KMS-11 (cell line): ENCODE results near the gene RPA3.

ENCODE experiments used
- H2AFZ ChIP-seq: fragments of 200-600 bp; sonication (generic); 2 replicates; pipeline ENCODE4 v1.6.1; 2016; ENCODE audit warnings: antibody characterized with exemption, mixed run types, low read depth
- H3K27ac ChIP-seq: fragments of 200-600 bp; sonication (generic); 2 replicates; pipeline ENCODE4 v1.6.1; 2016; ENCODE audit warnings: mild to moderate bottlenecking, mixed run types
- H3K27me3 ChIP-seq: fragments of 200-600 bp; sonication (generic); 2 replicates; pipeline ENCODE4 v1.6.1; 2017; ENCODE audit warnings: mild to moderate bottlenecking, low read depth, mixed run types, moderate library complexity; ENCODE audit not compliant: insufficient read depth
- H3K36me3 ChIP-seq: fragments of 200-600 bp; sonication (generic); 2 replicates; pipeline ENCODE4 v1.6.1; 2017; ENCODE audit warnings: mild to moderate bottlenecking, mixed run types; ENCODE audit not compliant: insufficient read depth
- H3K4me1 ChIP-seq: fragments of 200-600 bp; sonication (generic); 2 replicates; pipeline ENCODE4 v1.6.1; 2016; ENCODE audit warnings: mild to moderate bottlenecking, low read depth, mixed run types; ENCODE audit not compliant: poor library complexity, severe bottlenecking
- H3K4me2 ChIP-seq: fragments of 200-600 bp; sonication (generic); 2 replicates; pipeline ENCODE4 v1.7.0; 2016; ENCODE audit warnings: mild to moderate bottlenecking, mixed run types
- H3K4me3 ChIP-seq: fragments of 200-600 bp; sonication (generic); IDR thresholded peaks from 2 replicates; pipeline ENCODE4 v1.6.1; 2017; ENCODE audit warnings: low read depth, low read length, mixed read lengths; ENCODE audit not compliant: insufficient read depth
- H3K79me2 ChIP-seq: fragments of 200-600 bp; sonication (generic); 2 replicates; pipeline ENCODE4 v1.6.1; 2016; ENCODE audit warnings: low read depth, mixed run types; ENCODE audit not compliant: insufficient read depth
- H3K9ac ChIP-seq: fragments of 200-600 bp; sonication (generic); 2 replicates; pipeline ENCODE4 v1.6.1; 2016; ENCODE audit warnings: mild to moderate bottlenecking, mixed run types
- H4K20me1 ChIP-seq: fragments of 200-600 bp; sonication (generic); 2 replicates; pipeline ENCODE4 v1.6.1; 2016; ENCODE audit warnings: mild to moderate bottlenecking, mixed run types; ENCODE audit not compliant: insufficient read depth
- TF ChIP-seq, protein P1 (sequence below): fragments of 200-600 bp; sonication (generic); conservative IDR thresholded peaks from 2 replicates; pipeline ENCODE4 v1.6.1; 2017; ENCODE audit warnings: low read depth, mild to moderate bottlenecking, antibody characterized with exemption, low read length, moderate library complexity, mixed read lengths

Gene RPA3

DNA sequence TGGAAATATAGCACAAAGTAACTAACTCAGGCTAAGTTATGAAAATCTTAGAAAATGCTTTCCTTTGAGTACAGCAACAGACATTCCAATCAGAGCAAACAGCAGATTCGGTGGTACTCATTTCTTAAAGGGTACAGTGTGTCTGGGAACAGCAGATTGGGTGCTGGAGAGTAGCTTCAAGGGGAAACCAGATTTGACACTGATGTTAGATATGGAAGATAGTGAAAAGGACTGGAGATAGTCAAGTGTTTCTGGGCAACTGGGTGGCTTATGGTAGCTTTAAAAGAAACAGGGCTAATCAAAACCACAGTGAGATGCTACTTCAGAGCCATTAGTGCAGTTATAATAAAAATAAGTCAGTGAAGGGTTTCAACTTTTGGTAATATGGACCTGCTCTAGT lies 89.9 kb downstream of the RPA3 start:
- Histone ChIP-seq H2AFZ (no peak overlapping the region), H3K36me3 (no peaks in the 10 kb centered on the region), H3K4me2 (no peak overlapping the region)

DNA sequence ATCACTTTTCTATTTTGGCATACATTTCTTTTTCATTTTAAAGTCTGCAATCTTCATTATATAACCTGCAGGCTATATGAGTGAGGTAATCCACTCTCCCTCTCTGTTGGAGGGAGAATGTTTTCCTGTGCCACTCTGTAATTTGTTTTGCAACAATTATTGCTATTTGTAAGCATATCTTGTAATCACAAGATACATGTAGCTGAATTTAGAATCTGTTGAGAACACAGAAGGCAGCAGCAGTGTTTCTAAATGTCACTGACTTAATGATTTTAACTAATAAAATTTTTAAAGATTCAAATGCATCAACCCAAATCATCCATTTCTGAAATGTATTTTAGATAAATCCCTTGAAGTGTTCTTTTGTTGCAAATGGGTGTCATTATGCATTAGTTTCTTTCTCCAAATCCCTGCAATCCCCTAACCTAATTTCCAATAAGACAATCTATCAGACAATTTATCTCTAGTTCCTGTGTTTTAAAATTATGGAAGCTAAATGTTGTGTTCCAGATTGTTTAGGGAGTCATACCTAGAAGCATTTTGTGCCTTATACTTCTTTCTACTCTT lies 97.7 kb downstream of the RPA3 start:
- Histone ChIP-seq H3K36me3 (no peaks in the 10 kb centered on the region), H3K4me3 (no peak overlapping the region), H3K4me2 (no peak overlapping the region), H2AFZ (no peak overlapping the region), H4K20me1 (no peaks in the 10 kb centered on the region), H3K79me2 (no peaks in the 10 kb centered on the region), H3K27ac (no peak overlapping the region), H3K4me1 (no peaks in the 10 kb centered on the region), H3K9ac (no peak overlapping the region), H3K27me3 (no peaks in the 10 kb centered on the region)
- TF ChIP-seq, protein P1, sequence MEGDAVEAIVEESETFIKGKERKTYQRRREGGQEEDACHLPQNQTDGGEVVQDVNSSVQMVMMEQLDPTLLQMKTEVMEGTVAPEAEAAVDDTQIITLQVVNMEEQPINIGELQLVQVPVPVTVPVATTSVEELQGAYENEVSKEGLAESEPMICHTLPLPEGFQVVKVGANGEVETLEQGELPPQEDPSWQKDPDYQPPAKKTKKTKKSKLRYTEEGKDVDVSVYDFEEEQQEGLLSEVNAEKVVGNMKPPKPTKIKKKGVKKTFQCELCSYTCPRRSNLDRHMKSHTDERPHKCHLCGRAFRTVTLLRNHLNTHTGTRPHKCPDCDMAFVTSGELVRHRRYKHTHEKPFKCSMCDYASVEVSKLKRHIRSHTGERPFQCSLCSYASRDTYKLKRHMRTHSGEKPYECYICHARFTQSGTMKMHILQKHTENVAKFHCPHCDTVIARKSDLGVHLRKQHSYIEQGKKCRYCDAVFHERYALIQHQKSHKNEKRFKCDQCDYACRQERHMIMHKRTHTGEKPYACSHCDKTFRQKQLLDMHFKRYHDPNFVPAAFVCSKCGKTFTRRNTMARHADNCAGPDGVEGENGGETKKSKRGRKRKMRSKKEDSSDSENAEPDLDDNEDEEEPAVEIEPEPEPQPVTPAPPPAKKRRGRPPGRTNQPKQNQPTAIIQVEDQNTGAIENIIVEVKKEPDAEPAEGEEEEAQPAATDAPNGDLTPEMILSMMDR, result no peak

More for the DNA sequence above, 89.9 kb downstream of the RPA3 start:
- H3K27ac ChIP-seq, result no peak overlapping the region
- H3K4me3 ChIP-seq, result no peak overlapping the region
- no peak overlapping the region for H3K9ac ChIP-seq
- TF ChIP-seq, protein P1, result no peak
- H3K79me2 ChIP-seq, result no peaks in the 10 kb centered on the region
- no peaks in the 10 kb centered on the region for H3K27me3 ChIP-seq
- no peaks in the 10 kb centered on the region for H4K20me1 ChIP-seq
- no peaks in the 10 kb centered on the region for H3K4me1 ChIP-seq

DNA sequence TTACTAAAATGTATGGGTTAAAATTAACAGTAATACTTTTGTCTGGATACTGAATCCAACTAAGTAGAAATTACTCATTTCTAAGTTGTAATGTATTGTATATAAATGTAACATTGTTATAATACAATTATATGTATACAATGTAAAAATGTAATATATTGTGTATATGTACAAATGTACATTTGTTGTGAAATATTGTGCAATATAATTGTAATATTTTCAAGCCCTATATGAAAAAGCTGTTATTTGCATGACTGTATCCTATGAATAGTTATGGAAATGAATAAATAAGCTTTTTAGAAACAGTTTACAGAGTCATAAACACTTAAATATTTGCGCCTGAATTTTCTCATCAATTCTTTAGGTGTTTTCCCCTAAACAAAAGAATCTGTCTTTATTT lies 98.2 kb downstream of the RPA3 start:
- Histone ChIP-seq H2AFZ (no peak overlapping the region), H3K27me3 (no peaks in the 10 kb centered on the region), H3K79me2 (no peaks in the 10 kb centered on the region), H3K4me1 (no peaks in the 10 kb centered on the region), H3K4me3 (no peak overlapping the region), H3K9ac (no peak overlapping the region), H3K4me2 (no peak overlapping the region), H4K20me1 (no peaks in the 10 kb centered on the region), H3K36me3 (no peaks in the 10 kb centered on the region), H3K27ac (no peak overlapping the region)
- TF ChIP-seq, protein P1, result no peak

DNA sequence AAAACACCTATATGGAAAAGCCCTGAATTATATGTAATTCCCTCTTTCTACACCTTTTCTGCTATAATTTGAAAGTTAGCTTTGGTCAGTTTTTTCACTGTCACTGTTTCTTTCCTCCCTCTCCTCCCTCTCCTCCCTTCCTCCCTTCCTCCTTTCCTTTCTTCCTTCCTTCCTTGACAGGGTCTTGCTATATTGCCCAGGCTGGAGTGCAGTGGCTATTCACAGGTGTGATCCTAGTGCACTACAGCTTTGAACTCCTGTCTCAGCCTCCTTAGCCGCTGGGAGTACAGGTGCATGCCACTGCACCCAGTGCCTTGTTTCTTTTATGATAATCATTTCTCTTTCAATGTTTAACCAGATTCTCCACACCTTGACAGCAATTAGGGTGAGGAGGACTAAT lies 100.0 kb downstream of the RPA3 start:
- no peaks in the 10 kb centered on the region for H3K27me3 ChIP-seq
- TF ChIP-seq, protein P1, result no peak
- H3K4me2 ChIP-seq, result no peak overlapping the region
- H3K4me1 ChIP-seq, result no peaks in the 10 kb centered on the region
- H3K36me3 ChIP-seq, result no peaks in the 10 kb centered on the region
- no peak overlapping the region for H3K27ac ChIP-seq
- no peak overlapping the region for H3K4me3 ChIP-seq
- no peak overlapping the region for H2AFZ ChIP-seq
- no peak overlapping the region for H3K9ac ChIP-seq
- H3K79me2 ChIP-seq, result no peaks in the 10 kb centered on the region
- no peaks in the 10 kb centered on the region for H4K20me1 ChIP-seq
